Central memory CD4-positive, alpha-beta T cell (primary cell): ENCODE data around the gene APC.
A peak's percentile ranks its signal among the peaks of the same experiment; 100 is the strongest.
"Not testable (repeated sequence)": the region's sequence is repeated elsewhere in the genome, so short reads cannot be mapped to it uniquely, and the experiment has no call there.

Experiments
- DNase-seq: peaks from one replicate; pipeline ENCODE4 v3.0.0; 2022
- total RNA-seq, 3 experiments: gene quantifications; one replicate each; lab custom pipeline; 2026; lab: John Stamatoyannopoulos, UW

APC gene
- total RNA-seq, result 48.5 to 91.6 (median 65.0) reads per million in 3 experiments

- DNase-seq, result peak; percentile 78
Measured at GRCh38 chr5:112737463-112738190, at the start of gene APC. Gene APC (plus strand): TSS chr5:112737885. CDS start chr5:112754891, 17,006 bp downstream.

DNA sequence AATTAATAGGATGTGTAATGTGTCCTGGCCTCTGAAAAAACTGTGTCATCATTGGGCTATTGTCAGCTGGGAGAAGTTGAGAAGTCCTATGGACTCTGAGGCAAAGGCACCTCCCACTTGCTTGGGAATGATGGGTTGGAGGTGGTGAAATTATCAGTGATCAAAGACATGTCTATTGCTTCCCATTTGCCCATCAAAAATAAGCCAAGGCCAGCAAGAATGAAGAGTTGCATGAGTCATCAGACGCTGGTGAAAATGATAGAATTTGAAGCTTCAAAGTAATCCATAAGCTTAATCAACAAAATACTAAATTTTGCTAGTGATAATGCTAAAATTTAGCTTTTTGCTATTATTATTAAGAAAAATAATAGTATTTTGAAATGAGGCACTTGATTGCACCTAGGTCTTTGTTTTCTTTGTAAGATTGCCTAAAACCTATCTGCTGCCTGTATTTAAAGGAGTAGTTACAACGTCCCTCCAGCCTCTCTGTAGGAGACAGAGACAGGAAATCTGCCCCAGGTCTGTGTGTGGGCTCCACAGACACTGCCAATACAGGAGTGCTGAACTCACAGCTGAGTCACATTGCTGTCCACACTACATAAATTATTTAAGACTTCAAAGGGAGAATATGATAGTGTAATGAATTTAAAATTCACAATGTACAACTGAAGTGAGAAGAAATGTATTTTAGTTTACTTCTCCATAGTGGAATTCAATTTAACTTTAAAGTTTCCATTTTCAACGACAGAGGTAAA, 48.4 kb upstream of the APC start:
- no peak for DNase-seq

DNA sequence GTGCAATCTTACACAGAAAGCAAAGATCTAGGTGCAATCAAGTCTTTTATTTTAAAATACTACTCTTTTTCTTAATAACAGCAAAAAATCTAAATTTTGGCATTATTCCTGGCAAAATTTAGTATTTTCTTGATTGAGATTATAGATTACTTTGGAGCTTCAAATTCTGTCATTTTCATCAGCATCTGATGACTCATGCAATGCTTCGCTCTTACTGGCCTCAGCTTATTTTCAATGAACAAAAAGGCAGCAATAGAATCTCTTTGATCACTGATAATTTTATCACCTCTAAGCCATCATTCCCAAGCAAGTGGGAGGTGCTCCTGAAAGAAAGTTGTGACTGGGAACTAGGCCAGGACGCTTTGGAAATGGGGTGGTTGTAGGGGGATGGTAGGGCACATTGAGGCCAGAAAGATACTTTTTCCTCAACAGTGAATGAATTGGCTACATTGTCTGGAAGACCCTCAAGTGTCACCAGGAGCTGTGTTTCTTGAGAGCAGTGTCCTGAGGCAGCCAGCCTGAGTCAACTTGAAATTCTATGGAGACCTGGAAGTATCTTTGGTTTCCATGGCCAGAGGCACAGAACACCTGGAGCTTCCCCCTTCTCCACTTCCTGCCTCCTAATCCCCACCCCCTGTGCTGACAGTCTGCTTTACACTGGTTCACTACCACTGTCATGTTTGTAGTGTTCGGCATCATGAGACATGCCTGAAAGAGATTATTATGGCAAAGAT, 46.9 kb upstream of the APC start:
- no peak for DNase-seq

- DNase-seq, result no peak
Measured at GRCh38 chr5:112691339-112691680, 46.4 kb upstream of the APC start.

- no peak for DNase-seq
Measured at GRCh38 chr5:112691758-112692157, 45.9 kb upstream of the APC start.

GRCh38 chr5:112692472-112692871, 45.2 kb upstream of the APC start:
- no peak for DNase-seq

GRCh38 chr5:112693301-112693700, 44.4 kb upstream of the APC start:
- DNase-seq, result no peak

DNA sequence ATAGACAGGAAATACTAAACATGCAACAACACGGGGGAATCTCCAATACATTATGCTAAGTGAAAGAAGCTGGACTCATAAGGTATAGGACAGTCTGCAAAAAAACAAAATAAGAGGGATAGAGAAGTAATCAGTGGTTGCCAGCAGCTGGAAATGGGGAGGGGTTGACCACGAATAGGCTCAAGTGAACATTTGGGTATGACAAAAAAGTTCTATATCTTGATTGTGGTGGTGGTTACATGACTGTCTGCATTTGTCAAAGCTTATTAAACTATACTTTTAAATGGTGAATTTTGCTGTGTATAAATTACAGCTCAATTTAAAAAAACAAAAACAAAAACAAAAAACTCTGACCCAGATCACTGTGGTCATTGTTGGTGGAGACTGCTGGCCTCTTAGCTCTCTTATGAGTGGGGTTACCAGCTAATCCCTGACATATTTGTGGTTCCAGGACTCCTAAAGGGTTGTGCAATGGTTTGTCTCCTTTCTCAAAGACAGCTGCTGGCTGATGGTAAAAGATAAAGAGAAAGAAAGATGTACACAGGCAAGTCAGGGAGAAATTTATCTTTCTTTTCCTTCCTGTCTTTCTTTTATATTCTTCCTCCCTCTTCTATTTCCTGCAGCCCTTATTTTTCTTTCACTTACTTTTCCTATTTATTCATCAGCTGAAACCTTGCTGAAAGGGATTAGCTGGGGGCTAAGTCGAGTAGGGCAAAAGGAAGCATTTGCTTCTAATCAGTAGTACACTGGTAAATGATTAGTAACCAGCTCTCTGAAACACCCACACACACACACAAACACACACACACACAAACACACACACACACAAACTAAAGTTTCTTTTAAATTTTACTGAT, 42.6 kb upstream of the APC start:
- DNase-seq, result no peak

DNA sequence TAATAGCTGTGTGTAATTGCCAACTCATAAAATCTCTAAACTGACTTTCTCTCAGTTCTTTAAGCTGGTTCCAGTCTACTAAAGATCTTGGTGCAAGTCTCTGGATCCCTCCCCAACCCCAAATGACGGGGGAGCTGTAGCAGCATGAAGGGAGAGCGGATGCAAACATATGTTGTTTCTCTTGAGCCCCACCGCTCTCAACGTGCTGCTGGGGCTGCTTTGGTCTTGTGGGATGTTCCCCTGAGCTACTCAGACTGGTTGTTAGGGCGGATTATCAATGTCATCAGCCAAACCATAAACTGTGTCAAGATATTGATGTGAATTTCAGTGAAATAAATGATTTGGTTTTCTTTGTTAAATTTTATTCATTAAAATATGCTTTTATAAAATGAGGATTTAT, 40.9 kb upstream of the APC start:
- no peak for DNase-seq

GRCh38 chr5:112697322-112697721, 40.4 kb upstream of the APC start:
- DNase-seq, result no peak

GRCh38 chr5:112697833-112698232, 39.9 kb upstream of the APC start:
- DNase-seq, result no peak

- DNase-seq, result no peak
Measured at GRCh38 chr5:112703866-112704820, 33.5 kb upstream of the APC start.

GRCh38 chr5:112706446-112707016, 31.2 kb upstream of the APC start:
- DNase-seq, result no peak

DNA sequence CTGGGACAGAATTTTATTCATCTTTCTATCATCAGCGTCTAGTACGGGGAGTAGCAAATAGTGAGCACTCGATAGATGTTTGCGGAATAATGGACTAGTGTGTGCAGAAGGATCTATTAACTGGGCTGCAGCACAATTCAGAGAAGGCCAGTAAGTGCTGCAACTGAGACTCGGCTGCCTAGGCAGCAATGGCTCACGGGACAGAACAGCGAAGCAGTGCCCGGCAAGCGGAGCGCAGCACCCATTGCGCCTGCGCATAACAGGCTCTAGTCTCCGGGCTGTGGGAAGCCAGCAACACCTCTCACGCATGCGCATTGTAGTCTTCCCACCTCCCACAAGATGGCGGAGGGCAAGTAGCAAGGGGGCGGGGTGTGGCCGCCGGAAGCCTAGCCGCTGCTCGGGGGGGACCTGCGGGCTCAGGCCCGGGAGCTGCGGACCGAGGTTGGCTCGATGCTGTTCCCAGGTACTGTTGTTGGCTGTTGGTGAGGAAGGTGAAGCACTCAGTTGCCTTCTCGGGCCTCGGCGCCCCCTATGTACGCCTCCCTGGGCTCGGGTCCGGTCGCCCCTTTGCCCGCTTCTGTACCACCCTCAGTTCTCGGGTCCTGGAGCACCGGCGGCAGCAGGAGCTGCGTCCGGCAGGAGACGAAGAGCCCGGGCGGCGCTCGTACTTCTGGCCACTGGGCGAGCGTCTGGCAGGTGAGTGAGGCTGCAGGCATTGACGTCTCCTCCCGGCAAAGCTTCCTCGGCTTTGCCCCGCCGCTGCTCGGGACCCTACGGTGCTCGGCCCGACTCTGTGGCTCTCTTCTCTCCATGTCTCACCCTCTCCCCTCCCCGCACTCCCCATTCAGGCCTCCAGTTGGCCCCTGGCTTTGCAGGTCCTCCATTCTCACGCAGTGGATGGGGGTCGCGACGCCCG, 30.2 kb upstream of the APC start:
- DNase-seq, result peak; percentile 98

- DNase-seq, result no peak
Measured at GRCh38 chr5:112708103-112708622, 29.5 kb upstream of the APC start.

DNA sequence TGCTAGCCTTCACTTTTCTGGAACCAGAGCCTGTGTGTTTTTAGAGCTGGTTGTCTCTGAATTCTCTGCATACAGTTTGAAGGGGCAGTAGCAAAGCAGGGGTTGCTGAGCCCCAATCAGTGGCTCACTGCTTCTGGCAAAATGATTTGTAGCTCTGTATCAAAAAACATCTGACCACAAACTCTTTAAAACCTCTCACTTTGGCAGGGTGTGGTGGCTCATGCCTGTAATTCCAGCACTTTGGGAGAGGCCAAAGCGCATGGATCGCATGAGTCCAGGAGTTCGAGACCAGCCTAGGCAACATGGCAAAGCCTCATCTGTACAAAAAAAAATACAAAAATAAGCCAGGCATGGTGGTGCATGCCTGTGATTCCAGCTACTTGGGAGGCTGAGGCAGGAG, 28.3 kb upstream of the APC start:
- DNase-seq, result no peak

- DNase-seq, result no peak
Measured at GRCh38 chr5:112710896-112711295, 26.8 kb upstream of the APC start.

GRCh38 chr5:112711436-112711835, 26.2 kb upstream of the APC start:
- DNase-seq, result no peak

GRCh38 chr5:112713206-112713605, 24.5 kb upstream of the APC start:
- no peak for DNase-seq

GRCh38 chr5:112716895-112717294, 20.8 kb upstream of the APC start:
- DNase-seq, result not testable (repeated sequence)
